Stomach (tissue), 4 donors: ENCODE data around the gene SCGB1A1.

Experiments used
- CTCF ChIP-seq, 7 experiments: fragments of 450-650 bp in 4 of 7; fragments of 200-600 bp in 3 of 7; sonication (generic) in 3 of 7; IDR thresholded peaks; one replicate each; pipeline ENCODE4 v1.5.1; 2016 to 2019; ENCODE audit warnings: antibody characterized with exemption in 7 of 7, control low read depth in 2 of 7, mild to moderate bottlenecking in 1 of 7
- EP300 ChIP-seq: sonication (generic); formaldehyde crosslinking; IDR thresholded peaks from one replicate; pipeline ENCODE4 v1.6.1; 2017; ENCODE audit warnings: antibody characterized with exemption
- POLR2A ChIP-seq, 4 donors: fragments of 450-650 bp; IDR thresholded peaks; one replicate each; pipeline ENCODE4 v1.6.1; 2016; ENCODE audit warnings: antibody characterized with exemption in 4 of 4, control low read depth in 2 of 4, mild to moderate bottlenecking in 1 of 4, moderate library complexity in 1 of 4

DNA sequence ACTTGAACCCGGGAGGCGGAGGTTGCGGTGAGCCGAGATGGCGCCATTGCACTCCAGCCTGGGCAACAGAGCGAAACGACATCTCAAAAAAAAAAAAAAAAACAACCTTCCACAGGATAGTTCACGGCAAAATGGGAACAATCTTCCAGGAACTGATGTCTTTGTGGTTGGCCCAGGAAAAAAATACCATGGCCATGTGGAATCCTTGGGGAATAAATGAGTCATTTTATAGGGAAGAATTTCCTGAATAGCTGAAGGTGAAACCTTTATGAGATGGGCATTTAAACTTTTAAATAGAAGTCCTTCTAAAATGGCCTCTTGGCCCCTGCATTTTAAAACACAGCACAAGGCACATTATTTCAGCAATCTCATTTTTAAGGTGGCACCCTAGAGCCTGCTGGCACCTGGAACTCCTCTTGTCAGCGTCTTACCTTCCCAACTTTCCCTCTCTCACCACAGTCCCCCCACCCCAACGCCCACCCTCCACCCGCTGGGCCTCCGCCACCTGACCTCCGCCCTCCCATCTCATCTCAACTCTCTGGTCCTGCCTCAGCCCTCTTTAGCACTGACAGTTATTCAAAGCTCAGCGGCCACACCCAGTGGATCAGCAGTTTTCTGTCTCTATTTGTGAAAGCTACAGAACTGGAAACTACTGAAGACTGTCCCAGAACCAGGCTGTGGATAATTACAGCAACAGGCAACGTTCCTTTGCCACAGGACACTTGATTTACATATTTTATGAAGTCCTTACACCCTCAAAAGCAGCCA, 43.1 kb downstream of the SCGB1A1 start:
- TF ChIP-seq CTCF (IDR thresholded peaks at IDR 0.05), result no peak
- no peak for TF ChIP-seq EP300
- TF ChIP-seq POLR2A (IDR thresholded peaks at IDR 0.05), result no peak
